Mesenchymal stem cell (in vitro differentiated cells and primary cell): ENCODE measurements around the gene MYRF.

ENCODE experiments used
- DNase-seq: peaks from one replicate; pipeline ENCODE4 v3.0.0-alpha.2; 2013
- H2AFZ ChIP-seq: one replicate; pipeline ENCODE4 v1.6.1; 2013; ENCODE audit warnings: low read depth, mild to moderate bottlenecking, control low read depth, inconsistent platforms, low read length, moderate library complexity
- H2AK5ac ChIP-seq: 2 replicates; pipeline ENCODE4 v1.6.1; 2013; ENCODE audit warnings: low read length, moderate library complexity, mild to moderate bottlenecking, inconsistent platforms; ENCODE audit not compliant: severe bottlenecking
- H2BK120ac ChIP-seq: one replicate; pipeline ENCODE4 v1.6.1; 2013; ENCODE audit warnings: low read depth, mild to moderate bottlenecking, inconsistent platforms, low read length, moderate library complexity
- H2BK12ac ChIP-seq, 2 experiments: one replicate each; pipeline ENCODE4 v1.6.1; 2013; ENCODE audit warnings: inconsistent platforms in 2 of 2, low read length in 2 of 2, mild to moderate bottlenecking in 2 of 2, moderate library complexity in 2 of 2, control low read depth in 1 of 2
- H2BK15ac ChIP-seq: one replicate; pipeline ENCODE4 v1.6.1; 2013; ENCODE audit warnings: mild to moderate bottlenecking, low read depth, inconsistent platforms; ENCODE audit not compliant: poor library complexity, severe bottlenecking
- H2BK5ac ChIP-seq: 2 replicates; pipeline ENCODE4 v1.6.1; 2013; ENCODE audit warnings: low read depth, mild to moderate bottlenecking, low read length, control low read depth, inconsistent platforms; ENCODE audit not compliant: poor library complexity, severe bottlenecking
- H3K14ac ChIP-seq, 2 experiments: one replicate each; pipeline ENCODE4 v1.6.1; 2013; ENCODE audit warnings: inconsistent platforms in 2 of 2, low read length in 2 of 2, control low read depth in 1 of 2, mild to moderate bottlenecking in 1 of 2, moderate library complexity in 1 of 2
- H3K18ac ChIP-seq, 2 experiments: one replicate each; pipeline ENCODE4 v1.6.1; 2013; ENCODE audit warnings: inconsistent platforms in 2 of 2, low read length in 2 of 2, control low read depth in 1 of 2, low read depth in 1 of 2, mild to moderate bottlenecking in 1 of 2
- H3K23ac ChIP-seq, 2 experiments: one replicate each; pipeline ENCODE4 v1.6.1; 2013; ENCODE audit warnings: inconsistent platforms in 2 of 2, low read length in 2 of 2, mild to moderate bottlenecking in 2 of 2, moderate library complexity in 2 of 2, control low read depth in 1 of 2
- H3K27ac ChIP-seq: 2 replicates; pipeline ENCODE4 v1.5.1; 2013; ENCODE audit warnings: mild to moderate bottlenecking, moderate library complexity, low read length, control low read depth, inconsistent platforms; ENCODE audit not compliant: poor library complexity, severe bottlenecking
- H3K27me3 ChIP-seq, 2 experiments: 2 replicates each; pipeline versions ENCODE4 v1.6.1 to v1.7.0; 2013; ENCODE audit warnings: low read length in 2 of 2, mild to moderate bottlenecking in 2 of 2, moderate library complexity in 2 of 2, control low read depth in 1 of 2, inconsistent platforms in 1 of 2; ENCODE audit not compliant: control insufficient read depth in 1 of 2, insufficient read depth in 1 of 2
- H3K36me3 ChIP-seq, 2 experiments: 2 replicates each; pipeline versions ENCODE4 v1.6.1 to v1.7.0; 2013; ENCODE audit warnings: low read length in 2 of 2, control low read depth in 1 of 2, inconsistent platforms in 1 of 2, low read depth in 1 of 2, mild to moderate bottlenecking in 1 of 2; ENCODE audit not compliant: insufficient read depth in 2 of 2, control insufficient read depth in 1 of 2
- H3K4ac ChIP-seq, 2 experiments: one replicate each; pipeline ENCODE4 v1.6.1; 2013; ENCODE audit warnings: inconsistent platforms in 2 of 2, low read length in 2 of 2, mild to moderate bottlenecking in 2 of 2, moderate library complexity in 2 of 2, control low read depth in 1 of 2, low read depth in 1 of 2
- H3K4me1 ChIP-seq: 2 replicates; pipeline ENCODE4 v1.6.1; 2013; ENCODE audit warnings: low read depth, low read length, control low read depth; ENCODE audit not compliant: control insufficient read depth, insufficient read depth
- H3K4me2 ChIP-seq: 2 replicates; pipeline ENCODE4 v1.6.1; 2013; ENCODE audit warnings: low read length, mild to moderate bottlenecking, inconsistent platforms; ENCODE audit not compliant: poor library complexity, severe bottlenecking
- H3K4me3 ChIP-seq, 2 experiments: 2 replicates each; pipeline versions ENCODE4 v1.5.1 to v1.7.0; 2013; ENCODE audit warnings: low read length in 2 of 2, mild to moderate bottlenecking in 2 of 2, control low read depth in 1 of 2, low read depth in 1 of 2; ENCODE audit not compliant: insufficient read depth in 1 of 2
- H3K79me1 ChIP-seq: replicated peaks from 2 replicates; pipeline ENCODE4 v1.6.1; 2013; ENCODE audit warnings: mild to moderate bottlenecking, control low read depth, low read length, inconsistent platforms; ENCODE audit not compliant: poor library complexity, severe bottlenecking
- H3K9ac ChIP-seq: 2 replicates; pipeline ENCODE4 v1.7.0; 2013; ENCODE audit warnings: mild to moderate bottlenecking, low read length, moderate library complexity
- H3K9me3 ChIP-seq: 2 replicates; pipeline ENCODE4 v1.7.0; 2013; ENCODE audit warnings: mild to moderate bottlenecking, low read length; ENCODE audit not compliant: control insufficient read depth
- H4K8ac ChIP-seq: one replicate; pipeline ENCODE4 v1.6.1; 2013; ENCODE audit warnings: inconsistent platforms, mild to moderate bottlenecking, low read length, moderate library complexity
- H4K91ac ChIP-seq: one replicate; pipeline ENCODE4 v1.6.1; 2013; ENCODE audit warnings: mild to moderate bottlenecking, low read length, inconsistent platforms
- WGBS: methylation state at CpG from one replicate; pipeline ENCODE4 v1.1.7; 2013; ENCODE audit warnings: mixed read lengths; 5-methylcytosine and 5-hydroxymethylcytosine counted together

Gene MYRF

DNA sequence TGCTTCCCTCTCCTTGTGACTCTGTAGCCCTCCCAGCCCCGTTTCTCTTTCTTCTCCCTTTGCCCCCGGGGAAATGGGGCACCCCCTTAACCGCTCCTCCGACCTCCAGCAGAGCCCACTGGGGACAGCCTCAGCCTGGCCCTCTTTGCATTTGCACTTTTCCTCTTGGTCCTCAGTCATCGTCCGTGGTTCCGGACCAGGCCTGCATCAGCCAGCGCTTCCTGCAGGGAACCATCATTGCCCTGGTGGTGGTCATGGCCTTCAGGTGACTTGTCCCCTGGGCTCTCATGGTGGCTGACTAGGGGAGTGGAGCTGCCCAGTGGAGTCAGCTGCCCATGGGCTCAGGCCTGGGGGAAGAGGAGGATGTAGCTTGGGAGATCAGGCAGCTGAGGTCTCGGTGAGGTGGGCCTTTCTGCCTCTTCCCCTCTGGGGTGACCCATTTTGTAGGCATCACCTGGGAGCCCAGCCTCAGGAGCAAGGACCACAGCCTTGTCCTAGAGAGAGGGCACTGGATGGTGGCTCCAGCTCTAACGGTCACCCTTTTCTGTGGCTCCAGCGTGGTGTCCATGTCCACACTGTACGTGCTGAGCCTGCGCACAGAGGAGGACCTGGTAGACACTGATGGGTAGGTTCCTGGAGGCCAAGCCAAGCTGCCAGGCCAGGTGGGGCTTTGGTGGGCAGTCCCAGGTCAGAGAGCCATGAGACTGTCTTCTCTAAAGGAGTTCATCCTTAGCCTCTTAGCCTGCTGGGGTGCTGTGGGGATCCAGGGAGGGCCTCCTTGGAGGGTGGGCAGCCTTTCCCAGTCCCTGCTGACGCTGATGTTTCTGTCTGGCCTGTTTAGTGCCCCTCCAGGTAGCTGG lies 27.5 kb downstream of the MYRF start:
- Histone ChIP-seq H3K9ac (no peak overlapping the region), H3K23ac (no peak overlapping the region), H3K4ac (no peak overlapping the region), H3K4me3 (peak overlapping the region in 1 of 2 experiments; percentile 26), H3K9me3 (no peaks in the 10 kb centered on the region), H2BK15ac (no peak overlapping the region), H2AK5ac (no peak overlapping the region), H3K4me1 (peaks cover 42% of the 10 kb centered on the region), H3K36me3 (peaks cover 8 to 97% of the 10 kb centered on the region in 2 experiments), H2BK5ac (no peak overlapping the region), H3K4me2 (no peak overlapping the region), H3K79me1 (peaks cover 2% of the 10 kb centered on the region), H3K27me3 (peaks cover 0 to 43% of the 10 kb centered on the region in 2 experiments), H2AFZ (no peak overlapping the region), H2BK12ac (no peak overlapping the region), H2BK120ac (no peak overlapping the region), H3K18ac (no peak overlapping the region), H3K27ac (no peak overlapping the region), H3K14ac (no peak overlapping the region), H4K8ac (no peak overlapping the region), H4K91ac (no peak overlapping the region)
- no peak for DNase-seq
- WGBS, result 93% methylated on average over 14 of the region's 14 CpGs

DNA sequence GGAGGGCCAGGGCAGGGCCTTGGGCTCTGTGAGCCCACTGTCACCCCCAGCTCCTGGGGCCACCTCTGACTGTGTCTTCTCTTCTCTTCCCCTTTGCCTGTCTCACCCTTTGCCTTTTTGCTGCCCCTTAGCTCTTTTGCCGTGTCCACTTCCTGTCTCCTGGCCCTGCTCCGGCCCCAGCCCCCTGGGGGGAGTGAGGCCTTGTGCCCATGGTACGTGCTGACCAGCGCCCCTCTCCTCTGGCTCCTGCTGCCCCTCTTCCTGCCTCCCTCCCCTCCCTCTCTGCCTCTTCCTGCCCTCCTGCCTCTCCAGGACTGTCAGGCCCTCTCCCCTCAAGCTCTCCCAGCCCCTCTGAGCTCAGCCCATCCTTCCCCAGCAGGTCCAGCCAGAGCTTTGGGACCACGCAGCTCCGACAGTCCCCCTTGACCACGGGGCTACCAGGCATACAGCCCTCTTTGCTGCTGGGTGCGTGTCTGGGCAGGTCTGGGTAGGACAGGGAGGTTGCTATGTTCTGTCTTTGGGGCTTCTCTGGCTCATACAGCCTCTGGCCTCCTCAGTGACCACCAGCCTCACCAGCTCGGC lies 28.2 kb downstream of the MYRF start:
- no peak overlapping the region for H3K9ac ChIP-seq
- H3K9me3 ChIP-seq, result no peaks in the 10 kb centered on the region
- no peak overlapping the region for H3K4ac ChIP-seq
- H3K36me3 ChIP-seq, result peaks cover 15 to 97% of the 10 kb centered on the region in 2 experiments
- peak overlapping the region; percentile 5 for H4K91ac ChIP-seq
- H2BK15ac ChIP-seq, result no peak overlapping the region
- no peak overlapping the region for H3K14ac ChIP-seq
- no peak overlapping the region for H2AK5ac ChIP-seq
- DNase-seq, result no peak
- no peak overlapping the region for H2BK5ac ChIP-seq
- peaks cover 0 to 36% of the 10 kb centered on the region in 2 experiments for H3K27me3 ChIP-seq
- no peak overlapping the region for H2BK12ac ChIP-seq
- no peak overlapping the region for H3K4me2 ChIP-seq
- H2AFZ ChIP-seq, result no peak overlapping the region
- peak overlapping the region in 1 of 2 experiments; percentile 31 for H3K18ac ChIP-seq
- no peak overlapping the region for H3K27ac ChIP-seq
- 86% methylated on average over 8 of the region's 9 CpGs for WGBS
- no peak overlapping the region for H2BK120ac ChIP-seq
- no peak overlapping the region for H3K23ac ChIP-seq
- no peak overlapping the region for H4K8ac ChIP-seq
- peaks cover 7% of the 10 kb centered on the region for H3K79me1 ChIP-seq
- H3K4me1 ChIP-seq, result peaks cover 44% of the 10 kb centered on the region
- H3K4me3 ChIP-seq, result no peak overlapping the region

DNA sequence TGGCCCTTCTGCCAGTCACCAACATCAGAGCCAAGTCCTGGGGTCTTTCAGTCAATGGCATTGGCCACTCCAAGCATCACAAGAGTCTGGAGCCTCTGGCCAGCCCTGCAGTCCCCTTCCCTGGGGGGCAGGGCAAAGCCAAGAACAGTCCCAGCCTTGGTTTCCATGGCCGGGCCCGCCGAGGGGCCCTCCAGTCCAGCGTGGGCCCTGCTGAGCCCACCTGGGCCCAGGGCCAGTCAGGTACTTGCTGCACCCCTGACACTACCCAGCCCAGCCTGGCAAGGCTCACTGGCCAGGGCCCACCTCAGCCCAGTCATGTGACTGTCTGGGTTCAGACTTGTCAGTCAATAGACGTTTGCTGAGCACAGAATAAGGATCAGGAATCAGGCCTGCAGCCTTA lies 29.1 kb downstream of the MYRF start:
- peaks cover 0 to 27% of the 10 kb centered on the region in 2 experiments for H3K27me3 ChIP-seq
- H4K8ac ChIP-seq, result no peak overlapping the region
- H3K79me1 ChIP-seq, result peaks cover 7% of the 10 kb centered on the region
- H3K36me3 ChIP-seq, result peaks cover 23 to 99% of the 10 kb centered on the region in 2 experiments
- no peak overlapping the region for H3K4ac ChIP-seq
- H2AK5ac ChIP-seq, result no peak overlapping the region
- H2BK12ac ChIP-seq, result no peak overlapping the region
- H2BK15ac ChIP-seq, result no peak overlapping the region
- no peak overlapping the region for H2AFZ ChIP-seq
- no peak overlapping the region for H3K4me2 ChIP-seq
- no peaks in the 10 kb centered on the region for H3K9me3 ChIP-seq
- no peak overlapping the region for H2BK120ac ChIP-seq
- no peak overlapping the region for H4K91ac ChIP-seq
- H3K18ac ChIP-seq, result no peak overlapping the region
- H3K27ac ChIP-seq, result no peak overlapping the region
- DNase-seq, result no peak
- H3K14ac ChIP-seq, result no peak overlapping the region
- H2BK5ac ChIP-seq, result no peak overlapping the region
- 91% methylated on average over 5 of the region's 5 CpGs for WGBS
- no peak overlapping the region for H3K23ac ChIP-seq
- H3K4me1 ChIP-seq, result peaks cover 47% of the 10 kb centered on the region
- no peak overlapping the region for H3K9ac ChIP-seq
- H3K4me3 ChIP-seq, result no peak overlapping the region

DNA sequence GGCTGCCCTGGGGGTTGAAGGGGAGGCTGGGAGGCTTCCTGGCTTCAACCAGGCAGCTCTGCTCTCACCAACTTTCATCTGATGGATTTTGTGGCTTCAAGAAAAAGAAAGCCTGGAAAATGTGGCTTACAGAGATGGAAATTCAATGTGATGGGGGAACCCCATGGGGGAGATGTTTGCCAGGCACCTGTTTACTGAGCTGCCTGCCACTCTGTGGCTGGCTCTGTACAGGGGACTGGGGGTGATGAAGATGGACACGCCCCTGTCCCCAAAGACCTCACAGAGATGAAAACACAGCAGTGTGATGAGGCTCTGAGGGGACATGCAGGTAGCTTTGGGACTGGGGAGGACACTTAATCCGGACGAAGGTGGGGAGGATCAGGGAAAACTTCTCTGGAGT lies 29.9 kb downstream of the MYRF start:
- no peak overlapping the region for H3K14ac ChIP-seq
- no peak overlapping the region for H3K27ac ChIP-seq
- H4K91ac ChIP-seq, result no peak overlapping the region
- no peak overlapping the region for H3K23ac ChIP-seq
- H2BK15ac ChIP-seq, result no peak overlapping the region
- no peak overlapping the region for H3K18ac ChIP-seq
- no peak overlapping the region for H2AFZ ChIP-seq
- WGBS, result 93% methylated on average over 3 of the region's 3 CpGs
- H3K36me3 ChIP-seq, result peaks cover 30 to 99% of the 10 kb centered on the region in 2 experiments
- H3K4me1 ChIP-seq, result peaks cover 49% of the 10 kb centered on the region
- peaks cover 0 to 20% of the 10 kb centered on the region in 2 experiments for H3K27me3 ChIP-seq
- no peak overlapping the region for H4K8ac ChIP-seq
- no peak overlapping the region for H2BK5ac ChIP-seq
- no peak overlapping the region for H3K9ac ChIP-seq
- H3K9me3 ChIP-seq, result no peaks in the 10 kb centered on the region
- H3K4me2 ChIP-seq, result no peak overlapping the region
- H2AK5ac ChIP-seq, result no peak overlapping the region
- no peak overlapping the region for H3K4me3 ChIP-seq
- no peak overlapping the region for H2BK12ac ChIP-seq
- H3K4ac ChIP-seq, result no peak overlapping the region
- DNase-seq, result no peak
- no peak overlapping the region for H2BK120ac ChIP-seq
- H3K79me1 ChIP-seq, result peaks cover 7% of the 10 kb centered on the region
